DMS79 treated with DMSO at 0.1 percent for 48 hours (cell line): Measurements from ENCODE around the gene PPFIBP2.

Experiments
- DNase-seq: peaks from one replicate; lab custom pipeline; 2025; lab: John Stamatoyannopoulos, UW

PPFIBP2 gene

DNA sequence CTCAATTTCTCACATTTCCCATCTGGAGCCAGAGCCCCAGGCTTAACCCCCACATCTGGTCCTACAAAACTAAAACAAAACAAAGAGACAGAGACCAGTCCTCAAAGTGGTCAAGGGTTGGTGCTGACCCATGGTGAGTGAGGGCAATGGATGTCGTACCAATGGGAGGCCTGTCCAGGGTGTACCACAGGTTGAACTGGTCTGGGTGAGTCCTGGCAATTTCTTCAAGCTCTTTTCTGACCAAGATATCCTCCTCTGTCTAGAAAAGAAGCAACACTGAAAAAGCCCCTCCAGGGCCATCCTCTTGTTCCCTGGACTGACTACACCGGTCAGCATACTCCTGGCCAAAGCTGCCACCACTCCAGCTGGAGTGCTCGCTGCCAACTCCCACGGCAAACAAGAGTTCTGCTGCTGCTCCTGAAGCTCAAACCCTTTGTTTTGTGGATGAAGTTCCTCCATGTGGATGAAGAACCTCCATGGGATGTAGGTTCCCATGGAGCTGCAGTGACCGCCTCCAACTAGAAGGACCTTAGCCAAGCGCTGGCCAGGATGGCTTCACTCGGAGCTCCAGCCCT is 152.6 kb downstream of the PPFIBP2 start:
- no peak for DNase-seq

GRCh38 chr11:7667460-7667859 is 153.7 kb downstream of the PPFIBP2 start:
- DNase-seq: no peak

- DNase-seq: no peak
Measured at GRCh38 chr11:7668464-7668863, 154.7 kb downstream of the PPFIBP2 start.

GRCh38 chr11:7668911-7669310 is 155.1 kb downstream of the PPFIBP2 start:
- no peak for DNase-seq

DNA sequence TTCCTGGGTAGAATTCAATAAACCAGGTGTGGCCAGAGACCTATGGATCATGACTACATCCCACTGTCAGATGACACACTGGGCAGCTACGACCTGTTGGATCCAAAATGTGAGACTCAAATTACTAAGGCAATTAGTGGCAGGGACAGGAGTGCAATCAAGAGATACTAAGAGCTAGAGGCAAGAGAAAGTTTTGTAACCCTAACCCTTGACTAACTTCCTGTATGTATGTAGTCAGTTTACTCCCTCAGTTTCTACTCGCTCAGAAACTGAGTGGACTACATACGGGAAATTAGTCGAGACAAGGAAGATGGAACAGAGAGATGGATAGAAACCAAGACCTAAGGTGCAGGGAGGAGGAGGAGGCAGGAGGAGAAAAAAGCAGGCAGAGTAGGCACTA is 156.8 kb downstream of the PPFIBP2 start:
- no peak for DNase-seq

DNA sequence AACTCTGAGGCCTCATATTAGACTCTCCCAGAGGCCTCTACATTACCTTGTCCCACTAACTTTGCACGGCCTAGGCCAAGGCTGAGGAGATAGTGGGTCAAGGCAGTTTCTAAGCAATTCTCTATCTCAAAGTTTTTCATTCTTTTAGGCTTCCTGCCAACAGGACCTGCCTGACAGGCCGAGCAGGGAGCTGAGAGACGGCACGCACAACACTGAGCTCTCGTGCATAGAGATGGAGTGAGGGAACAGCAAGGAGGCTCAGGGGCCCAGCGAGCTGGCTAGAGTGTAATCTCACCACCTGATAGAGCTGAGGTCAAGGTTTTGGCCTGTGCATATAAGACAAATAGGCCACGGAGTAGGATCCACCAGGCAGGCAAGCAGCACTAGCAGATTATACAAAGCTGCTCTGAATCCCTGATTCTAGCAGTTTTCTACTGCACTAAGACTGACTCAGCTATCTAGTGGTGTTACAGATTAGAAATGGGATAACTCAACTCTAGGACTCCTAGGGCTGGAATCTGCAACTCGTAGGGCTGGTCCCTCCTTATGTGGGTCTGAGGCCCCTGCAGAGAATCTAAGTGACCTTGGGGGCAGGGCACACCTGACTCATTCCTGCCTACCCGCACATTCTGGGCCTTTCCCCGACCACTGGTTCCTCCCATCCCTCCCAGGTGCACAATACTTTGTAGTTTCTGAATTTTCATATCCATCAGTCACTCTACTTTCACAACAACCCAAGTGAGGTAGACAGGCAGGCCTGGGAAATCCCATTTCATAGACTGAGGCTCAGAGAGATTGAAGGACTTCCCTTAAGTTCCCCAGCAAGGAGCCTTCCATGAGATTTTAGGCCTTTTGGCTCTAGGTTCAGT is 157.8 kb downstream of the PPFIBP2 start:
- no peak for DNase-seq

DNA sequence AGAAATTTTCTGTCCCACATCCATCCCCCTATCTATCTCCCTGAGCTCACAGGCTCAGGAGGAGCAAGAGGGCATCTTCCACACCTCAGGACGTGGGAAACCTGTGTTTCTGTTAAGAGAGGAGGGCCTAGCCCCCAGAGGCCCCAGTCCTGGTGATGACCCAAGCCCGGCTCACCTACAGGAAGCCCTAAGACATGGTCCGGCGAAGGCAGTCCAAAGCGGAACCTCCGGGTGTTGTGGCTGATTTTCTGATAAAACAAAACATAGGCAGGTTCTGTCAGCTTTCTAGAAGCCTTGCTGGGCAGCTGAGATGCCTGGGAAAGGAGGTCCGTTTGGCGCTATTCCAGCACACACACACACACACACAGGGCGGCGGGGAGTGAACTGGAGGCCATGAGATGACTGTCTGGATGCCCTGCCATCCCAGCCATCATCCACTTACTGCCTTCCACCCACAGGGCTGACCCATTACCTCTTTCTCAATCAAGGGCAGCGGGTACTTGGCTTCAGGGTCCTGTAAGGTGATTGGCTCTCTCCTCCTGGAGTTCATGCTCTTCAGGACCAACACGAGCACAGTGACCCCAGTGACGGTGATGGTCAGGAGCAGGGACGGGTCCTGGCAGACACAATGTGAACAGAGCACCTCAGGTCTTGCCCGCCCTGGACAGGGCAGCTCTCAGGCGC is 158.6 kb downstream of the PPFIBP2 start:
- DNase-seq: no peak

DNA sequence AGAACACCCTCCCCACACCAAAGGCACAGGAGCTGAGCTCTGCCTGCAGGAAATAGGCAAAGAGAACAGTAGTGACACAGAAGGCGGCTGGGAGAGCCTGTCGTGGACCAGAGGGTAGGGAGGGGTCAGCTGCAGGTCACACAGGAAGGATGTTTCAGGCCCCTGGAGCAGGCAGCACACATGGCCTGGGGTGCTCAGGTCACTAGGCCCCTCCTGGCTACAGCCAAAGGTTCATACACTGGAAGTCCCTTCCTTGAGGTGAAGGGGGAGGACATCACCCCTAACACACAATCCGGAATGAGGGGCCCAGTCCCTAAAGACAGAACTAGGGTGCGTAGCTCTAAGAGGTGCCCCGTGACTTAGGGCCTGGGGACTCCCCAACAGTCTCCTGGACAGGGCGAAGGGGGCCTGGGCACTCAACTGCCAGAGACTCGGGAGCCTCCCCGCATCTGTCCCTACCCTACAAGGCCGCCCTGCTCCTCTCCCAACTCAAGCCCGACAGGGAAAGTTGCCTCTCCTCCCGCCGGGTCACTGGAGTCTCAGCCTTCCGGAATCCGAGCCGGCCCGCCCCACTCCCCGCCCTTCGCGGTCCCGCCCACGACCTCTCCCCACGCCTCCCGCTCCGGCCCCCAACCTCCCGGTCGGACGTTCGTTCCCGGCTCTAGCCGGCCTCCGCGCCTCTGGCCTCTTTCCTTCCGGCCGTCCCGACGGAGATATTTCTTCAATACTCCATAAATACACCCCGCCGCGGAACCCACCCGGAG is 159.3 kb downstream of the PPFIBP2 start, which contains the start of gene CYB5R2:
Gene CYB5R2 (minus strand): TSS at position 541 of the 764 bp plus-strand sequence. CDS start 675 bp downstream, outside the sequence.
- peak; percentile 5 for DNase-seq

- peak; percentile 40 for DNase-seq
Measured at GRCh38 chr11:7673724-7674434, 160.1 kb downstream of the PPFIBP2 start.

- no peak for DNase-seq
Measured at GRCh38 chr11:7675631-7676030, 161.8 kb downstream of the PPFIBP2 start.

DNA sequence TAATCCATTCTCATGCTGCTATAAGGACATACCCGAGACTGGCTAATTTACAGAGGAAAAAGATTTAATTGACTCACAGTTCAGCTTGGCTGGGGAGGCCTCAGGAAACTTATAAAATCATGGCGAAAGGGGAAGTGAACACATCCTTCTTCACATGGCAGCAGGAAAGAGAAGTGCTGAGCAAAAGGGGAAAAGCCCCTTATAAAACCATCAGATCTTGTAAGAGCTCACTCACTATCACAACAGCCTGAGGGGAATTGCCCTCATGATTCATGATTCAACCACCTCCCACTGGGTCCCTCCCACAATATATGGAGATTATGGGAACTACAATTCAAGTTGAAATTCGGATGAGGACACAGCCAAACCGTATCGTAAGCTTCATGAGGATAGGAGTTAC is 163.3 kb downstream of the PPFIBP2 start:
- no peak for DNase-seq

GRCh38 chr11:7677796-7678201 is 164.0 kb downstream of the PPFIBP2 start:
- DNase-seq: no peak

GRCh38 chr11:7683571-7683970 is 169.8 kb downstream of the PPFIBP2 start:
- DNase-seq: no peak

- DNase-seq: no peak
Measured at GRCh38 chr11:7686761-7687160, 173.0 kb downstream of the PPFIBP2 start.

DNA sequence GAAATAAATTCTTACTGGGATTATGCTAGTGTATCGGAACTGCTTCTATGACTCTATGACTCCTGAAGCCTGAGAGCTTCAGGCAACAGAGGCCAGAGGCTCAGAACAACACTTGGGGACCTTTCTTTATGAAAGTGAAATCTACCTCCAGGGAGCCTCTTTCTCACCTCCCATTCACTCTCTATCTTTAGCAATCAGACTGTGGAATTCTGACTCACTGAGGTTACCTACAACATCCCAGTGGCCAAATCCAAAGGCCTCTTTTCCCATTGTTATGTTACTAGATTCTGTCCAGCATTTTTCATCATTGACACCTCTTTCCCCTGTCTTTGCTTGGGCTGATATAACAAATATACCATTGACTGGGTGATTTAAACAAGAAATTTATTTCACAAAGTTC is 173.6 kb downstream of the PPFIBP2 start:
- DNase-seq: no peak

DNA sequence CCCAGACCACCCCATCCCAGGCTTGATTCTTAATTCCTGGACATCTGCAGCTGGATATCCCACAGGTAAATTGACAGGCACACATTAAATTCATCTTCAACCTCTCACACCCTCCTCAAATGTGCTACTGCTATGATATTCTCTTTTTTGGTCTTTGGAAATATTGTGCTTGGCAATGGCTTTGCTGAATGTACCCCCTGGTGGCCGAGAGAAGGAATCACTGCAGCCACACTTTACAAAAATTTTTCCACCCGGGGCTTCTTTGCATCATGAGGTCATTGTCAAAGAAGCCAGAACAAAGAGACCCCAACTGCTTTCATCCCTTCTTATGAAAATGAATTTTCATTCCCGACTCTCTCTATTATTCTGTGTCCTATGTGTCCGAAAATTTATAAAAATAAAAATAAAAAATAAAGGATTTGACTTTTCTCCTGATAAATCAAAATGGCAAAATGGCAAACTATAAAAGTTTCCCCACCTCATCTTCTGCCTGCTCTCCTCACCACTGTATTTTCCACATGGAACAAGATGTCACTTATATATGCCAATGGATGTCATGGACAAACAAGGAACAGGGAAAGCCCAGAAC is 174.5 kb downstream of the PPFIBP2 start:
- DNase-seq: no peak

DNA sequence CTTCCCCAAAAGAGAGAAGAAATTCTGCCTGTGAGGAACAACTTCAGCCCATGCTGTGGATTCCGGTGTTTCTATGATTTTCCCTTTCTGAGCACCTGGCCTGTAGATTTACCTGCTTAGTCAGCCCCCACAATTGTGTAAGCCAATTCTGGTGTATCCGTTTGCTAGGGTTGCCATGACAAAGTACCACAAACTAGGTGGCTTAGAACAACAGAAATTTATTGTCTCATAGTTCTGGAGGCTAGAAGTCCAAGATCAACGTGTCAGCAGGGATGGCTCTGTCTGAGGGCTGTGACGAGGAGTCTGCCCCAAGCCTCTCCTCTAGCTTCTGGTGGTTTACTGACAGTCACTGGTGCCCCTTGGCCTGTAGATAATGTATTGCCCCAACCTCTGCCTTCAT is 175.4 kb downstream of the PPFIBP2 start:
- no peak for DNase-seq

DNA sequence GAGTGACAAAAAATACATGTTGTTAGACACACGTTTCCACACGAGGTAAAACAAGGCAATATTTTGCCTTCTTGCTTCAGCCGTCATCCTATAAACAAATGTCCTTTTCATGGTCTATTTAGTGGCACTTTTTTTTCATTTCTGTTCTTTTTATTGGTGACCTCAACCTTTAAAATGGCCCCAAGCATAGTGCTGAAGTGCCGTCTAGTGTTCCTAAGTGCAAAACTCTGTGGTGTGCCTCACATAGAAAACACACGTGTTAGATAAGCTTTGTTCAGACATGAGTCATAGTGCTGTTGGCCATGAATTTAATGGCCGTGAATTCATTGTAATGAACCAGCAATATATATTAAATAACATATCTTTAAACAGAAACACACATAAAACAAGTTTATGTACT is 176.8 kb downstream of the PPFIBP2 start:
- DNase-seq: peak; percentile 21

- DNase-seq: no peak
Measured at GRCh38 chr11:7691759-7692350, 178.1 kb downstream of the PPFIBP2 start.

- no peak for DNase-seq
Measured at GRCh38 chr11:7692426-7692825, 178.6 kb downstream of the PPFIBP2 start.

DNA sequence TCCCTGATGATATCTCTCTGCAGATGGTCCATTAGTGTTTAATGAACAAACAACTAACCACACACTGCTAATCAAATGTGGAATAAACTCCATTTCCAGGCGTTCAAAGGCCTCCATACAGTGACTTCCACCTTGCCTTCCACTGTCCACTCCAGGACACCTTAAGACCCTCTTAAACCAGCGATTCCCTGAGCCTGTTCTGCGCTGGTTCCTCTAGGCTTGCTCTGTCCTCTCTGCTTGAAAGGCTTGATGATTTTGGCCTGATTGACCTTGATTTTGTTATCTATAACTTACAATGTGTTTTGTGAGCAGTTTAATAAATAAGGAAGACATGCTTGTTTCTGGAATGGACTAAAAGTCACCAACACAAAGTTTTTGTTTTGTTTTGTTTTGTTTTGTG is 180.4 kb downstream of the PPFIBP2 start:
- no peak for DNase-seq
